K562 (cell line): ENCODE data around the gene JADE2. TPM values are rescaled to one million over a fixed set of nuclear protein-coding genes. Genes with fewer than 3 reads are reported as not detected.

Experiments used
- JUN ChIP-seq, 2 experiments: sonication (generic) in 1 of 2; formaldehyde crosslinking in 1 of 2; IDR thresholded peaks; 2 replicates each; pipeline versions ENCODE4 v1.6.1 to v1.8.0; 2012 to 2022; ENCODE audit warnings: borderline replicate concordance in 2 of 2, mild to moderate bottlenecking in 2 of 2, improper control_type of control experiment in 1 of 2, low read depth in 1 of 2, low read length in 1 of 2, missing genetic modification reagents in 1 of 2
- SMC3 ChIP-seq: conservative IDR thresholded peaks from 2 replicates; pipeline ENCODE4 v1.6.1; 2011; ENCODE audit warnings: low read depth, low read length, improper control_type of control experiment; ENCODE audit not compliant: insufficient read depth
- ZFPM2 ChIP-seq: fragments of 250-450 bp; sonication (Bioruptor Pico); IDR thresholded peaks from 2 replicates; pipeline ENCODE4 v1.5.1; 2022; ENCODE audit warnings: mild to moderate bottlenecking
- polyA plus RNA-seq, 8 experiments: library from polyadenylated mRNA; depleted of rRNA in 4 of 8; stranded (reverse) in 5 of 8; unstranded in 3 of 8; fragments of >200 nt; fragmentation: Nextera tagmentation in 2 of 8; fragmentation: Illumina TruSeq in 1 of 8; extraction: Ambion mirVana in 2 of 8; extraction: Trizol in 1 of 8; gene quantifications; 2 replicates each; pipeline versions ENCODE4 v1.2.1 to v1.2.3, GENCODE V29; 2011 to 2014; ENCODE audit warnings: inconsistent platforms in 1 of 8, missing spikeins in 1 of 8
- total RNA-seq, 7 experiments: library from RNA; depleted of rRNA in 6 of 7; stranded (reverse); fragments of >200 nt in 6 of 7; fragmentation: Illumina TruSeq in 2 of 7; extraction: Trizol in 2 of 7; gene quantifications; 2 replicates each; pipeline versions ENCODE4 v1.2.1 to v1.2.3, GENCODE V29; 2011 to 2021; ENCODE audit warnings: low replicate concordance in 1 of 7
- TF ChIP-seq, protein P1 (sequence below): fragments of 450-650 bp; IDR thresholded peaks from 2 replicates; pipeline ENCODE4 v1.6.1; 2016; ENCODE audit warnings: low read depth
- TF ChIP-seq, protein P2 (sequence below), 3 experiments: fragments of 200-800 bp in 1 of 3; fragments of 250-450 bp in 1 of 3; fragments of 450-650 bp in 1 of 3; sonication (Bioruptor Pico) in 1 of 3; sonication (Bioruptor generic) in 1 of 3; formaldehyde crosslinking in 1 of 3; IDR thresholded peaks; 2 replicates each; pipeline versions ENCODE4 v1.6.1 to v1.8.0; 2016 to 2022; ENCODE audit warnings: mild to moderate bottlenecking in 2 of 3, missing genetic modification characterization in 2 of 3, missing compliant biosample characterization in 1 of 3, moderate library complexity in 1 of 3
- TF ChIP-seq, protein P3 (sequence below): fragments of 250-450 bp; sonication (Bioruptor Pico); IDR thresholded peaks from 2 replicates; pipeline ENCODE4 v1.5.0; 2021; ENCODE audit warnings: mild to moderate bottlenecking, borderline replicate concordance

The JADE2 gene
- total and polyA plus RNA-seq, 9 of the 15 experiments (the other 6 are each of a cell fraction or from before 2014, with no cell fraction given): 0.50 to 23.3 (median 9.1) TPM

DNA sequence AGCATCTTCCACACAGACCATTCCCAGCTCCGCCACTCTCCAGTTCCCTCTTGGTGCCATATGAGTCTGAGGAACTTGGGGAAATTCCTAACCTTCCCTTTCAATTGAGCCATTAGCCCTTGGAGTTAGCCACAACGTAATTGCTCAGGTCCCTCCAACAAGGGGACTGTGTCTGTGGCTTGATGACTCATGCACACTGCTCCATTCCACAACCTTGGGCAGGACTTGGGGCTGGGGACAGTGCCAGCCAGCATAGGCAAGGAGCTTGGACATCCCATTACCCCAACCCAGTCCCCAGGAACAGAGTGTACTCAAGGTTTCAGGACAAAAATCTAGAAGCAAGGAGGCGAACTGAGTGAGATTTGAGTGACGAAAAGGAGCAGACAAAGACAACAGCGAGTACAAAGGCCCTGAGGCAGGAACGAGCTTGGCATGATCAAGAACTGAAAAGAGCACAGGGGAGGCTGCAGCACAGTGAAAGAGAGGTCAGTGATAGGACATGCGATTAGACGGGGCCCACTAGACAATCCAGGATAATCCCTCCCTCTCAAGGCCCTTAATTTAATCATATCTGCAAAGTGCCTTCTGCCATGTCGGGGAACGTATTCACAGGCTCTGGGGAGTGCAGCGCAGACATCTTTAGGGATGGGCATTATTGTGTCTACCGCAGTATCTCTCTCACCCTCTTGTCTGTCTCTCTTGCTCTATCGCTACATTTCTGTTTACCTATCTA is 16.0 kb upstream of the JADE2 start (continued):
- TF ChIP-seq, protein P1, sequence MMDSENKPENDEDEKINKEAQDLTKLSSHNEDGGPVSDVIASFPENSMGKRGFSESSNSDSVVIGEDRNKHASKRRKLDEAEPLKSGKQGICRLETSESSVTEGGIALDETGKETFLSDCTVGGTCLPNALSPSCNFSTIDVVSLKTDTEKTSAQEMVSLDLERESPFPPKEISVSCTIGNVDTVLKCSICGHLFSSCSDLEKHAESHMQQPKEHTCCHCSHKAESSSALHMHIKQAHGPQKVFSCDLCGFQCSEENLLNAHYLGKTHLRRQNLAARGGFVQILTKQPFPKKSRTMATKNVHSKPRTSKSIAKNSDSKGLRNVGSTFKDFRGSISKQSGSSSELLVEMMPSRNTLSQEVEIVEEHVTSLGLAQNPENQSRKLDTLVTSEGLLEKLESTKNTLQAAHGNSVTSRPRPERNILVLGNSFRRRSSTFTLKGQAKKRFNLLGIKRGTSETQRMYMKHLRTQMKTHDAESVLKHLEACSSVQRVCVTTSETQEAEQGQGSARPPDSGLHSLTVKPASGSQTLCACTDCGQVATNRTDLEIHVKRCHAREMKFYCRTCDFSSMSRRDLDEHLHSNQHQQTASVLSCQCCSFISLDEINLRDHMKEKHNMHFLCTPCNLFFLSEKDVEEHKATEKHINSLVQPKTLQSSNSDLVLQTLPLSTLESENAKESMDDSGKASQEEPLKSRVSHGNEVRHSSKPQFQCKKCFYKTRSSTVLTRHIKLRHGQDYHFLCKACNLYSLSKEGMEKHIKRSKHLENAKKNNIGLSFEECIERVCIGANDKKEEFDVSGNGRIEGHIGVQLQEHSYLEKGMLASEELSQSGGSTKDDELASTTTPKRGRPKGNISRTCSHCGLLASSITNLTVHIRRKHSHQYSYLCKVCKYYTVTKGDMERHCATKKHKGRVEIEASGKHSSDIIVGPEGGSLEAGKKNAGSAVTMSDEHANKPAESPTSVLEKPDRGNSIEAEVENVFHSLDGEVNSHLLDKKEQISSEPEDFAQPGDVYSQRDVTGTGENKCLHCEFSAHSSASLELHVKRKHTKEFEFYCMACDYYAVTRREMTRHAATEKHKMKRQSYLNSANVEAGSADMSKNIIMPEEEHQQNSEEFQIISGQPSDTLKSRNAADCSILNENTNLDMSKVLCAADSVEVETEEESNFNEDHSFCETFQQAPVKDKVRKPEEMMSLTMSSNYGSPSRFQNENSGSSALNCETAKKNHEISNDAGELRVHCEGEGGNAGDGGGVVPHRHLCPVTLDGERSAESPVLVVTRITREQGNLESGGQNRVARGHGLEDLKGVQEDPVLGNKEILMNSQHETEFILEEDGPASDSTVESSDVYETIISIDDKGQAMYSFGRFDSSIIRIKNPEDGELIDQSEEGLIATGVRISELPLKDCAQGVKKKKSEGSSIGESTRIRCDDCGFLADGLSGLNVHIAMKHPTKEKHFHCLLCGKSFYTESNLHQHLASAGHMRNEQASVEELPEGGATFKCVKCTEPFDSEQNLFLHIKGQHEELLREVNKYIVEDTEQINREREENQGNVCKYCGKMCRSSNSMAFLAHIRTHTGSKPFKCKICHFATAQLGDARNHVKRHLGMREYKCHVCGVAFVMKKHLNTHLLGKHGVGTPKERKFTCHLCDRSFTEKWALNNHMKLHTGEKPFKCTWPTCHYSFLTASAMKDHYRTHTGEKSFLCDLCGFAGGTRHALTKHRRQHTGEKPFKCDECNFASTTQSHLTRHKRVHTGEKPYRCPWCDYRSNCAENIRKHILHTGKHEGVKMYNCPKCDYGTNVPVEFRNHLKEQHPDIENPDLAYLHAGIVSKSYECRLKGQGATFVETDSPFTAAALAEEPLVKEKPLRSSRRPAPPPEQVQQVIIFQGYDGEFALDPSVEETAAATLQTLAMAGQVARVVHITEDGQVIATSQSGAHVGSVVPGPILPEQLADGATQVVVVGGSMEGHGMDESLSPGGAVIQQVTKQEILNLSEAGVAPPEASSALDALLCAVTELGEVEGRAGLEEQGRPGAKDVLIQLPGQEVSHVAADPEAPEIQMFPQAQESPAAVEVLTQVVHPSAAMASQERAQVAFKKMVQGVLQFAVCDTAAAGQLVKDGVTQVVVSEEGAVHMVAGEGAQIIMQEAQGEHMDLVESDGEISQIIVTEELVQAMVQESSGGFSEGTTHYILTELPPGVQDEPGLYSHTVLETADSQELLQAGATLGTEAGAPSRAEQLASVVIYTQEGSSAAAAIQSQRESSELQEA: no peak
- TF ChIP-seq ZFPM2 (CRISPR knock-in tag) (no peak), SMC3 (no peak), JUN (IDR thresholded peaks at IDR 0.05; ENCODE audit: borderline replicate concordance, low read depth, low read length) (peak; percentile 70; the same call in 1 of the 2 replicates), JUN (CRISPR knock-in tag; IDR thresholded peaks at IDR 0.05; ENCODE audit: borderline replicate concordance) (no peak)
- TF ChIP-seq, protein P2, sequence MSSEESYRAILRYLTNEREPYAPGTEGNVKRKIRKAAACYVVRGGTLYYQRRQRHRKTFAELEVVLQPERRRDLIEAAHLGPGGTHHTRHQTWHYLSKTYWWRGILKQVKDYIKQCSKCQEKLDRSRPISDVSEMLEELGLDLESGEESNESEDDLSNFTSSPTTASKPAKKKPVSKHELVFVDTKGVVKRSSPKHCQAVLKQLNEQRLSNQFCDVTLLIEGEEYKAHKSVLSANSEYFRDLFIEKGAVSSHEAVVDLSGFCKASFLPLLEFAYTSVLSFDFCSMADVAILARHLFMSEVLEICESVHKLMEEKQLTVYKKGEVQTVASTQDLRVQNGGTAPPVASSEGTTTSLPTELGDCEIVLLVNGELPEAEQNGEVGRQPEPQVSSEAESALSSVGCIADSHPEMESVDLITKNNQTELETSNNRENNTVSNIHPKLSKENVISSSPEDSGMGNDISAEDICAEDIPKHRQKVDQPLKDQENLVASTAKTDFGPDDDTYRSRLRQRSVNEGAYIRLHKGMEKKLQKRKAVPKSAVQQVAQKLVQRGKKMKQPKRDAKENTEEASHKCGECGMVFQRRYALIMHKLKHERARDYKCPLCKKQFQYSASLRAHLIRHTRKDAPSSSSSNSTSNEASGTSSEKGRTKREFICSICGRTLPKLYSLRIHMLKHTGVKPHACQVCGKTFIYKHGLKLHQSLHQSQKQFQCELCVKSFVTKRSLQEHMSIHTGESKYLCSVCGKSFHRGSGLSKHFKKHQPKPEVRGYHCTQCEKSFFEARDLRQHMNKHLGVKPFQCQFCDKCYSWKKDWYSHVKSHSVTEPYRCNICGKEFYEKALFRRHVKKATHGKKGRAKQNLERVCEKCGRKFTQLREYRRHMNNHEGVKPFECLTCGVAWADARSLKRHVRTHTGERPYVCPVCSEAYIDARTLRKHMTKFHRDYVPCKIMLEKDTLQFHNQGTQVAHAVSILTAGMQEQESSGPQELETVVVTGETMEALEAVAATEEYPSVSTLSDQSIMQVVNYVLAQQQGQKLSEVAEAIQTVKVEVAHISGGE (CRISPR knock-in tag; IDR thresholded peaks at IDR 0.05): no peak
- TF ChIP-seq, protein P3, sequence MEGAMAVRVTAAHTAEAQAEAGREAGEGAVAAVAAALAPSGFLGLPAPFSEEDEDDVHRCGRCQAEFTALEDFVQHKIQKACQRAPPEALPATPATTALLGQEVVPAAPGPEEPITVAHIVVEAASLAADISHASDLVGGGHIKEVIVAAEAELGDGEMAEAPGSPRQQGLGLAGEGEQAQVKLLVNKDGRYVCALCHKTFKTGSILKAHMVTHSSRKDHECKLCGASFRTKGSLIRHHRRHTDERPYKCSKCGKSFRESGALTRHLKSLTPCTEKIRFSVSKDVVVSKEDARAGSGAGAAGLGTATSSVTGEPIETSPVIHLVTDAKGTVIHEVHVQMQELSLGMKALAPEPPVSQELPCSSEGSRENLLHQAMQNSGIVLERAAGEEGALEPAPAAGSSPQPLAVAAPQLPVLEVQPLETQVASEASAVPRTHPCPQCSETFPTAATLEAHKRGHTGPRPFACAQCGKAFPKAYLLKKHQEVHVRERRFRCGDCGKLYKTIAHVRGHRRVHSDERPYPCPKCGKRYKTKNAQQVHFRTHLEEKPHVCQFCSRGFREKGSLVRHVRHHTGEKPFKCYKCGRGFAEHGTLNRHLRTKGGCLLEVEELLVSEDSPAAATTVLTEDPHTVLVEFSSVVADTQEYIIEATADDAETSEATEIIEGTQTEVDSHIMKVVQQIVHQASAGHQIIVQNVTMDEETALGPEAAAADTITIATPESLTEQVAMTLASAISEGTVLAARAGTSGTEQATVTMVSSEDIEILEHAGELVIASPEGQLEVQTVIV (CRISPR knock-in tag): no peak
